ENCODE data around the gene PLXNA2. TPM values are rescaled to one million over a fixed set of nuclear protein-coding genes. Genes with fewer than 3 reads are reported as not detected.

Gene PLXNA2
- total and polyA plus RNA-seq, 5 donors from 2014 or later, result 0.02 to 0.62 (median 0.16) TPM; not detected in 2

DNA sequence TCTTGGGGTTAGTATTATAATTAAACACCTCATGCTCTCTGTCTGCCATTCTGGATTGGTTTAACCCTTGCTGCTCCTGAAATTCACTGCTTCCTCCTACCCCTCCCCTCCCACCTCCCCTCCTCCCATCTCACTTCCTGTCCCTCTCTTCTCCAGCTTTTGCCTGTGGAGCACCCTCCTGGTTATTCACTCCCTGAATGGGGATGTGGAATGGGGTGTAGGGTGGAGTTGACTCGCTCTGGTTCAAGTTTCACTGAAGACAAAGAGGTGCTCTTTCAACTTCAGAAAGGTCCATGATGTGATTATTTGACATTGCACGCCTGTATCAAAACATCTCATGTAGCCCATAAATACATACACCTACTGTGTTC lies 160.5 kb downstream of the PLXNA2 start:
- ATAC-seq (ENCODE audit: low read depth in 2 of 2), result no peak
- Histone ChIP-seq H3K4me3 (ENCODE audit: low read depth, low read length) (no peak overlapping the region), H3K27ac (ENCODE audit: insufficient read depth, low read length, poor library complexity, severe bottlenecking) (no peak overlapping the region), H3K4me1 (ENCODE audit: control insufficient read depth, insufficient read depth, low read length, poor library complexity, severe bottlenecking) (peaks cover 8% of the 10 kb centered on the region), H3K36me3 (ENCODE audit: control insufficient read depth, insufficient read depth, low read length) (no peaks in the 10 kb centered on the region), H3K9me3 (ENCODE audit: control insufficient read depth in 2 of 2, low read length in 2 of 2) (no peaks in the 10 kb centered on the region), H3K27me3 (ENCODE audit: control insufficient read depth, insufficient read depth, low read length) (no peaks in the 10 kb centered on the region)
- no peak for DNase-seq
- no peak overlapping the region for H3K4me3 Mint-ChIP-seq
- peaks cover 13 to 19% (median 15%) of the 10 kb centered on the region in 4 donors for H3K4me1 Mint-ChIP-seq
- no peaks in the 10 kb centered on the region for H3K36me3 Mint-ChIP-seq
- peaks cover 0 to 3% (median 0%) of the 10 kb centered on the region in 7 donors for H3K9me3 Mint-ChIP-seq
- no peaks in the 10 kb centered on the region for H3K27me3 Mint-ChIP-seq
- H3K27ac Mint-ChIP-seq, result no peak overlapping the region

DNA sequence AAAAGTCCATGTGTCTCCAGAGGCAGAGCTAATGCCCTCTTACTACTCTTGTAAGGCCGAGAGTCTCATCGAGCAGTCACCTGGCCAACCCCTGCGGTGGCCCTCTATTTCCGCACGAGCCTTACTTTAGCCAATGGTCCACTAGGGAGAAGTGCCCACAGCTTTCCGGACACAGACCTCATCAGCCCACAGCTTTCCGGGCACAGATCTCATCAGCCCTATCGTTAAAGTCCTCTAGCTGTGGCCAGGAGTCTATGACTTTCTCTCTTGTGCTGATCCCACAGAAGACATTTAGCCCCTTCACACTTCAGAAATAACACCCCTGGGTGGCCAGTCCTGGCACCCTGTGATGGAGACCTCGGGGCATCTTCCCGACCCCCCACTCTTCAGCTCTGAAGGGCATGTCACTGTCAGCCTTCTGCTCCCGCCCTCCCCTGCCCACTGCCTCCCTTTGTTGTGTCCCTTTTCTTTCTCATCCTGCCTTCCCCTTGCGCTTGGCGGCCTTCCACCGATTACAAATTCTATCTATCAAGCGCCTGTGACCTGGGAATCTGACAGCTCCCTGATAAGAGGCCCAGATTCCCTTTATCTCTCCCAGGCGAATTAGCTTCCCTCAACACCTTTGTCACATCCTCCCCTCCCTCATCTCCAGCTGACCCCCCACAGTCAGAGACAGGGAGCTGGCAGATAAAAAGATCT lies 161.0 kb downstream of the PLXNA2 start:
- H3K27ac ChIP-seq (ENCODE audit: insufficient read depth, low read length, poor library complexity, severe bottlenecking), result no peak overlapping the region
- Mint-ChIP-seq H3K4me3 (no peak overlapping the region), H3K27me3 (no peaks in the 10 kb centered on the region), H3K4me1 (peaks cover 13 to 19% (median 15%) of the 10 kb centered on the region in 4 donors), H3K27ac (no peak overlapping the region), H3K9me3 (peaks cover 0 to 3% (median 0%) of the 10 kb centered on the region in 7 donors), H3K36me3 (no peaks in the 10 kb centered on the region)
- no peak for ATAC-seq (ENCODE audit: low read depth in 2 of 2)
- no peak overlapping the region for H3K4me3 ChIP-seq (ENCODE audit: low read depth, low read length)
- peaks cover 8% of the 10 kb centered on the region for H3K4me1 ChIP-seq (ENCODE audit: control insufficient read depth, insufficient read depth, low read length, poor library complexity, severe bottlenecking)
- no peaks in the 10 kb centered on the region for H3K9me3 ChIP-seq (ENCODE audit: control insufficient read depth in 2 of 2, low read length in 2 of 2)
- no peak for DNase-seq
- no peaks in the 10 kb centered on the region for H3K27me3 ChIP-seq (ENCODE audit: control insufficient read depth, insufficient read depth, low read length)
- H3K36me3 ChIP-seq (ENCODE audit: control insufficient read depth, insufficient read depth, low read length), result no peaks in the 10 kb centered on the region

DNA sequence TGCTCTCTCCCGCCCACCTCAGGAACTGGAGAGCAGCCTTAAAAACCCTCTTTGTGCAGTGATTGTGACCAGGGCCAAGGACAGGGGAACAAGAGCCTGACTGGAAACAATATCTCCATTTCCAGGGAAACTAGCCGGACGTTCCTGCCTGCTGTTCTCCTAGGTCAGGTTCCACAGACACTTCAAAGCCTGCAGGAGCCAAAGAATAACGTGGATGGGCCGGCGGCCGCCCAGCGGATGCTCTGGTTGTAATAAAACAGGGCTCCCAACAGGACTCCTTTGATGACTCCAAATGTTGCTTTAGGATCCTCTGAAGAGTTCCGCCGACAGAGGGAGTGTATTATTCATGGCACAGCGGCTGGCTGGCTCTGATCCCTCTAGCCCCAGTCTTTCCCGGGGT lies 162.2 kb downstream of the PLXNA2 start:
- no peak overlapping the region for H3K4me3 Mint-ChIP-seq
- H3K36me3 Mint-ChIP-seq, result no peaks in the 10 kb centered on the region
- Histone ChIP-seq H3K36me3 (ENCODE audit: control insufficient read depth, insufficient read depth, low read length) (no peaks in the 10 kb centered on the region), H3K4me1 (ENCODE audit: control insufficient read depth, insufficient read depth, low read length, poor library complexity, severe bottlenecking) (peaks cover 8% of the 10 kb centered on the region), H3K9me3 (ENCODE audit: control insufficient read depth in 2 of 2, low read length in 2 of 2) (no peaks in the 10 kb centered on the region), H3K27me3 (ENCODE audit: control insufficient read depth, insufficient read depth, low read length) (no peaks in the 10 kb centered on the region), H3K27ac (ENCODE audit: insufficient read depth, low read length, poor library complexity, severe bottlenecking) (no peak overlapping the region), H3K4me3 (ENCODE audit: low read depth, low read length) (no peak overlapping the region)
- no peak overlapping the region for H3K27ac Mint-ChIP-seq
- DNase-seq (no peak), ATAC-seq (ENCODE audit: low read depth in 2 of 2) (no peak)
- peaks cover 0 to 3% (median 0%) of the 10 kb centered on the region in 7 donors for H3K9me3 Mint-ChIP-seq
- H3K27me3 Mint-ChIP-seq, result no peaks in the 10 kb centered on the region
- peaks cover 8 to 13% (median 12%) of the 10 kb centered on the region in 4 donors for H3K4me1 Mint-ChIP-seq

DNA sequence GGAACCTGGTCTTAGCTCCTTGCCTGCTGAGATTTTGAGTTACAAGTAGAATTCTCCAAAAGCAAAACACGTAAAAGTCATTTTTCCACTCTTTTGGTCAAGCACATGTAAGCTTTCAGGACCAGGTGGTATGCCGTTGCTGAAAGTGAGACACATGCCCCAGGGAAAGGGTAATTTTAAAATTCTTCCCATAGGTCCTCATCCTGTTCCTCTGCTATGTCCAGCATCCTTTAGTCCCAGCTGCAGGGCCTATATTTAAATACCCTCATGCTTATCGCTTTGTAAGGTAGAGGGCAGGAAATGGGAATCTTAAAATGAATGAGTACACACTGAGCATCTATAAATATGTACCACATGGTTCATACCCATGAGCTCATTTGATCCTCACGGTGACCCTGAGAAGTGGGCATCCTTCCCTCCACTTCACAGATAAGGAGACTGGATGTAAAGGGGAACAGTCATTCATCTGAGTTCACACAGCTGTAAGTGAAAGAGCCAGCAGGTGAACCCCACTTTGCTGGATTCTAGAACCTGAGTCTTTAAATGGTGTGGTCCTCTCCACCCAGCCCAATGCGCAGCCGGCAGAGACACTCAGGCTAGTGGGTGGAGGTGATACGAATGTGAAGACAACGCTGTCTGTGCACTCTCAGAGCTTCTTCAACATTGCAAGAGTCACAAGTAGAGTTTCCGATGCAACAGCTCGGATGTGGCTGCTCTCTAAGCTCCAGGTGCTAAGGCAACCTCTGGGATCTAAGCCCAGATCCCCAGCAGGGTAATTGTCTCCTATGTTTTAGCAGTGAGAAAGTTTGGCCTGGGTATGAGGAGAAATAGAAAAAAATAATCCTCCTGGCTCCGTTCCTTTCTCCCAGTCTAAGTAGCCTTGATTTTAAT lies 163.5 kb downstream of the PLXNA2 start:
- Mint-ChIP-seq H3K4me3 (no peak overlapping the region), H3K27ac (no peak overlapping the region), H3K27me3 (no peaks in the 10 kb centered on the region), H3K36me3 (no peaks in the 10 kb centered on the region), H3K9me3 (peaks cover 0 to 3% (median 0%) of the 10 kb centered on the region in 7 donors), H3K4me1 (peaks cover 0 to 1% (median under 1%) of the 10 kb centered on the region in 4 donors)
- Histone ChIP-seq H3K27me3 (ENCODE audit: control insufficient read depth, insufficient read depth, low read length) (no peaks in the 10 kb centered on the region), H3K27ac (ENCODE audit: insufficient read depth, low read length, poor library complexity, severe bottlenecking) (no peak overlapping the region), H3K4me3 (ENCODE audit: low read depth, low read length) (no peak overlapping the region), H3K36me3 (ENCODE audit: control insufficient read depth, insufficient read depth, low read length) (no peaks in the 10 kb centered on the region), H3K9me3 (ENCODE audit: control insufficient read depth in 2 of 2, low read length in 2 of 2) (no peaks in the 10 kb centered on the region), H3K4me1 (ENCODE audit: control insufficient read depth, insufficient read depth, low read length, poor library complexity, severe bottlenecking) (no peaks in the 10 kb centered on the region)
- DNase-seq (no peak), ATAC-seq (ENCODE audit: low read depth in 2 of 2) (no peak)

DNA sequence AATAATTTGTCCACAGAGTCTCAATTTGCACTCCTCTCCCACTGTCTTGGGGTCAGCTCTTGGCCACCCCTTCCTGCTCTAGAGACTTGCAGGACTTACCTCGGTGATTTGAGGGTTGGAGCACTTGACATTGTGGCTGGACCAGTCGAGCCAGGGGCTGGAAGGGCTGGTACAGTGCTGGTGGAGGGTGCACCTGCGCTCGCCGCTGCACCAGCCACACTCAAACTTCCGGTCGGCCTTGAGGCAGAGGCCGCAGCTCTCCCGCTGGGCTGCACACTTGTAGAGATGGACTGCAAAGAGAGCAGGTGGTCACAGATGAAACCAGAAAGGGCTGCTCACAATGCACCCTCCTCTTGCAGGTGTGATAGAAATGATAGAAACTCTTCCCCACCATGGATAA lies 165.0 kb downstream of the PLXNA2 start:
- H3K4me1 ChIP-seq (ENCODE audit: control insufficient read depth, insufficient read depth, low read length, poor library complexity, severe bottlenecking), result no peaks in the 10 kb centered on the region
- H3K4me1 Mint-ChIP-seq, result no peaks in the 10 kb centered on the region
- ATAC-seq (ENCODE audit: low read depth in 2 of 2) (no peak), DNase-seq (no peak)
- no peak overlapping the region for H3K4me3 Mint-ChIP-seq
- no peak overlapping the region for H3K27ac ChIP-seq (ENCODE audit: insufficient read depth, low read length, poor library complexity, severe bottlenecking)
- H3K9me3 ChIP-seq (ENCODE audit: control insufficient read depth in 2 of 2, low read length in 2 of 2), result no peaks in the 10 kb centered on the region
- no peak overlapping the region for H3K27ac Mint-ChIP-seq
- peaks cover 0 to 3% (median 0%) of the 10 kb centered on the region in 7 donors for H3K9me3 Mint-ChIP-seq
- H3K27me3 Mint-ChIP-seq, result peaks cover 2% of the 10 kb centered on the region
- H3K36me3 ChIP-seq (ENCODE audit: control insufficient read depth, insufficient read depth, low read length), result no peaks in the 10 kb centered on the region
- no peak overlapping the region for H3K4me3 ChIP-seq (ENCODE audit: low read depth, low read length)
- H3K27me3 ChIP-seq (ENCODE audit: control insufficient read depth, insufficient read depth, low read length), result no peaks in the 10 kb centered on the region
- H3K36me3 Mint-ChIP-seq, result no peaks in the 10 kb centered on the region

DNA sequence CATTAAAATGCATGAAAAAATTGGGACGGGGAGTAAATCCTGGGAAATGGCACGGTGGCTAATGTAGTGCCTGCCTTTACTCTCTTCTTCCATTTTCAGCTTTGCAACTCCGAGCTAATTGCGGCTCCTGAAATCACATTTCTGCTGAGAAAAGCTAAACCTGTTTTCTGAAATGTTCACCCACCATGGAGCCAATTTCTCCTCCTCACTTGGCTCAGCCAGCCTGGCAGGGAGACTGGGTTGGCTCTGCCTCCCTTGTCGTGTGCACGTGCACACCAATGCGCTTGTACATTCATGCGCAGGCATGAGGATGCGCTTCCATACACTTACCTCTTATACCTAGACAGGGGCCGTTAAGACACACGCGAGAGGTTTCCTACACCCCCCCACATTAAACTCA lies 165.4 kb downstream of the PLXNA2 start:
- Mint-ChIP-seq H3K27me3 (peaks cover 6% of the 10 kb centered on the region), H3K27ac (no peak overlapping the region), H3K36me3 (no peaks in the 10 kb centered on the region), H3K9me3 (peaks cover 0 to 3% (median 0%) of the 10 kb centered on the region in 7 donors), H3K4me3 (no peak overlapping the region), H3K4me1 (no peaks in the 10 kb centered on the region)
- Histone ChIP-seq H3K36me3 (ENCODE audit: control insufficient read depth, insufficient read depth, low read length) (no peaks in the 10 kb centered on the region), H3K9me3 (ENCODE audit: control insufficient read depth in 2 of 2, low read length in 2 of 2) (no peaks in the 10 kb centered on the region), H3K27me3 (ENCODE audit: control insufficient read depth, insufficient read depth, low read length) (no peaks in the 10 kb centered on the region), H3K4me3 (ENCODE audit: low read depth, low read length) (no peak overlapping the region), H3K27ac (ENCODE audit: insufficient read depth, low read length, poor library complexity, severe bottlenecking) (no peak overlapping the region), H3K4me1 (ENCODE audit: control insufficient read depth, insufficient read depth, low read length, poor library complexity, severe bottlenecking) (no peaks in the 10 kb centered on the region)
- ATAC-seq (ENCODE audit: low read depth in 2 of 2), result no peak
- no peak for DNase-seq

DNA sequence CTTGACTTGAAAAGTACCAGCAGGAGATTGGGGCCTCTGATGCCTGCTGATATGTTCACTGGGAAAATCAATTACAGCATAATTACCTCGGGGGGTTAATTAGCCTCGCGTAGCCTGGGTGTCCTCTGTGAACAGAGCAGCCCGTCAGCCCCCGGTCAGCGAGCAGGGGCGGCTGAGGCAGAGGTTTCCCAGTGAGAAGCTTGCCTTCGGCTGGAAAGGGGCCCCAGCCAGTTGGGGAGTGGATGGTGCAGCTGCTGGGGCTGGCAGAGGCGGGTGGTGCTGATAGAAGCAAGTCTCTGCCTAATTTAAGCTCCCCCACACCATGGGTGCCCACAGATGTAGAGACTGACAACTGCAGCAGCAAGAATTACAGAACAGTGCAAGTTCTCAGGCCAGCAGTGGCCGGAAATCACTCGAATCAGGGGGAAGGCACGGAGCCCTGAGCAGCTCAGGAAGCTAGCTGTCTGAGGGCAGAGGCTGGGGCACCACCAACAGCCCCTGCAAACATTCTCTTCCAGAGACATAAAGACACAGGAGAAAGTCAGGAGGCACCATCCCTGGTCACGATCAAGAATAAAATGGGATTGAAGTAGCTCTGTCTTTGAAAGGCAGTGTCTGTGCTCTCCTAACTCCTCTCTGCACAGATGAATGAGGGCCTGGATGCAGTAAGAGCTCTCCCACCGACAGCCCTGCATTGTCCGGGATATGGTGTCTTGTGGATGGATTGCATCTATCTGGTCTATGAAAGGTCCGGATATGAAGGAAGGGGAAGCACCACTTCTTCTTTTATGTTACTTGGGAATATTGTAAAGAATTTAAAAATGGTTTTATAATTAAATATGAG lies 166.7 kb downstream of the PLXNA2 start:
- Mint-ChIP-seq H3K4me1 (no peaks in the 10 kb centered on the region), H3K9me3 (no peaks in the 10 kb centered on the region), H3K36me3 (no peaks in the 10 kb centered on the region), H3K27me3 (peaks cover 9% of the 10 kb centered on the region), H3K27ac (no peak overlapping the region), H3K4me3 (no peak overlapping the region)
- H3K4me3 ChIP-seq (ENCODE audit: low read depth, low read length), result no peak overlapping the region
- H3K4me1 ChIP-seq (ENCODE audit: control insufficient read depth, insufficient read depth, low read length, poor library complexity, severe bottlenecking), result no peaks in the 10 kb centered on the region
- ATAC-seq (ENCODE audit: low read depth in 2 of 2) (no peak), DNase-seq (no peak)
- no peaks in the 10 kb centered on the region for H3K9me3 ChIP-seq (ENCODE audit: control insufficient read depth in 2 of 2, low read length in 2 of 2)
- peaks cover 4% of the 10 kb centered on the region for H3K27me3 ChIP-seq (ENCODE audit: control insufficient read depth, insufficient read depth, low read length)
- no peak overlapping the region for H3K27ac ChIP-seq (ENCODE audit: insufficient read depth, low read length, poor library complexity, severe bottlenecking)
- no peaks in the 10 kb centered on the region for H3K36me3 ChIP-seq (ENCODE audit: control insufficient read depth, insufficient read depth, low read length)

Data from CD4-positive, CD25-positive, alpha-beta regulatory T cell (primary cell).